GM18505 (cell line): ENCODE results near the gene PRCC.
"Not testable (repeated sequence)": the region's sequence is repeated elsewhere in the genome, so short reads cannot be mapped to it uniquely, and the experiment has no call there.

Experiments
- ATAC-seq: cut with Tn5 transposase; IDR thresholded peaks from one replicate; pipeline ENCODE4 v1.9.1; 2021; ENCODE audit not compliant: unreplicated experiment
- POLR2A ChIP-seq: IDR thresholded peaks from 4 replicates; pipeline ENCODE4 v1.6.1; 2011; ENCODE audit warnings: borderline replicate concordance; ENCODE audit not compliant: insufficient read depth, insufficient read length; ENCODE audit errors: extremely low read depth

Gene PRCC

GRCh38 chr1:156749419-156750118 is 17.8 kb upstream of the PRCC start:
- TF ChIP-seq POLR2A, result no peak
- no peak for ATAC-seq

- no peak for TF ChIP-seq POLR2A
- no peak for ATAC-seq
Measured at GRCh38 chr1:156750191-156750672, 17.1 kb upstream of the PRCC start.

GRCh38 chr1:156750711-156751450 is 16.5 kb upstream of the PRCC start:
- peak; percentile 10 for ATAC-seq
- TF ChIP-seq POLR2A, result no peak

- no peak for ATAC-seq
- no peak for TF ChIP-seq POLR2A
Measured at GRCh38 chr1:156751451-156751756, 15.9 kb upstream of the PRCC start, which contains the start of gene HDGF. Gene HDGF, minus strand, starts transcription at chr1:156751675. Its CDS starts 246 bp downstream, at chr1:156751429.

GRCh38 chr1:156751757-156752481 is 15.4 kb upstream of the PRCC start:
- ATAC-seq, result peak; percentile 64
- TF ChIP-seq POLR2A, result peak; percentile 71

GRCh38 chr1:156752843-156753482 is 14.4 kb upstream of the PRCC start:
- TF ChIP-seq POLR2A, result no peak
- ATAC-seq, result no peak

- TF ChIP-seq POLR2A, result no peak
- no peak for ATAC-seq
Measured at GRCh38 chr1:156754219-156754618, 13.1 kb upstream of the PRCC start.

GRCh38 chr1:156755527-156755950 is 11.8 kb upstream of the PRCC start:
- no peak for ATAC-seq
- TF ChIP-seq POLR2A, result no peak

- ATAC-seq, result no peak
- TF ChIP-seq POLR2A, result no peak
Measured at GRCh38 chr1:156756355-156756754, 11.0 kb upstream of the PRCC start.

- not testable (repeated sequence) for ATAC-seq
Measured at GRCh38 chr1:156757572-156758253, 9.6 kb upstream of the PRCC start.

GRCh38 chr1:156760092-156760795 is 7.1 kb upstream of the PRCC start:
- no peak for ATAC-seq
- TF ChIP-seq POLR2A, result no peak

- no peak for TF ChIP-seq POLR2A
- ATAC-seq, result no peak
Measured at GRCh38 chr1:156760796-156761104, 6.6 kb upstream of the PRCC start.

- ATAC-seq, result not testable (repeated sequence)
Measured at GRCh38 chr1:156765136-156765535, 2.2 kb upstream of the PRCC start.
